Hindlimb muscle (tissue), 1 donor: ENCODE results near the gene MICOS13. TPM values are rescaled to one million over a fixed set of nuclear protein-coding genes. Genes with fewer than 3 reads are reported as not detected.
"Not testable (repeated sequence)": the region's sequence is repeated elsewhere in the genome, so short reads cannot be mapped to it uniquely, and the experiment has no call there.

Source experiments
- DNase-seq: peaks from one replicate; pipeline ENCODE4 v3.0.0-alpha.2; 2013
- polyA plus RNA-seq: library from polyadenylated mRNA; unstranded; fragments of 120-200 nt; gene quantifications from one replicate; pipeline ENCODE4 v1.2.1, GENCODE V29; 2013; ENCODE audit not compliant: insufficient read length

The MICOS13 gene
- 101 TPM for polyA plus RNA-seq

- DNase-seq, result peak; percentile 98
Measured at GRCh38 chr19:5680437-5681368, at the start of gene MICOS13, which contains the start of gene HSD11B1L. TSS of gene MICOS13 (minus strand) at chr19:5680516. CDS start at chr19:5680486, 30 bp downstream. TSS of gene HSD11B1L (plus strand) at chr19:5681027. CDS start at chr19:5684833, 3,806 bp downstream.

- DNase-seq, result no peak
Measured at GRCh38 chr19:5727453-5728050, 47.2 kb upstream of the MICOS13 start.

GRCh38 chr19:5719961-5720790, 39.9 kb upstream of the MICOS13 start, which contains the start of the genes CATSPERD and LONP1:
TSS of gene CATSPERD (plus strand) at chr19:5720637. CDS start at chr19:5720738, 101 bp downstream.
TSS of gene LONP1 (minus strand) at chr19:5720146. CDS start at chr19:5720132, 14 bp downstream.
- DNase-seq, result peak; percentile 99

GRCh38 chr19:5719274-5719960, 39.1 kb upstream of the MICOS13 start:
- no peak for DNase-seq

GRCh38 chr19:5718579-5719273, 38.4 kb upstream of the MICOS13 start:
- no peak for DNase-seq

GRCh38 chr19:5718037-5718578, 37.8 kb upstream of the MICOS13 start:
- DNase-seq, result no peak

- DNase-seq, result no peak
Measured at GRCh38 chr19:5717215-5717935, 37.1 kb upstream of the MICOS13 start.

- no peak for DNase-seq
Measured at GRCh38 chr19:5714816-5715215, 34.5 kb upstream of the MICOS13 start.

- no peak for DNase-seq
Measured at GRCh38 chr19:5713228-5713627, 32.9 kb upstream of the MICOS13 start.

GRCh38 chr19:5711713-5712161, 31.4 kb upstream of the MICOS13 start:
- no peak for DNase-seq

- DNase-seq, result no peak
Measured at GRCh38 chr19:5711025-5711424, 30.7 kb upstream of the MICOS13 start.

GRCh38 chr19:5707576-5708575, 27.6 kb upstream of the MICOS13 start:
- no peak for DNase-seq

- no peak for DNase-seq
Measured at GRCh38 chr19:5706876-5707573, 26.7 kb upstream of the MICOS13 start.

- no peak for DNase-seq
Measured at GRCh38 chr19:5705552-5705951, 25.2 kb upstream of the MICOS13 start.

- DNase-seq, result no peak
Measured at GRCh38 chr19:5703819-5704818, 23.8 kb upstream of the MICOS13 start.

GRCh38 chr19:5702053-5702410, 21.7 kb upstream of the MICOS13 start:
- not testable (repeated sequence) for DNase-seq
